Caco-2 (cell line): ENCODE measurements around the gene PAAF1. TPM values are rescaled to one million over a fixed set of nuclear protein-coding genes. Genes with fewer than 3 reads are reported as not detected.

ENCODE experiments used
- BruUV-seq: library from RNA; stranded (reverse); fragments of 400-500 nt; replicated peaks from 2 replicates; lab custom pipeline; 2021; lab: Mats Ljungman, UMichigan
- CTCF ChIA-PET: fragments of 300-600 bp; sonication (Branson Sonifier 250); formaldehyde crosslinking; loops from one replicate; lab custom pipeline; 2022; ENCODE audit warnings: antibody characterized with exemption; lab: Charles Lee
- POLR2A ChIA-PET: fragments of 300-600 bp; sonication (Branson Sonifier 250); formaldehyde crosslinking; loops from one replicate; lab custom pipeline; 2022; ENCODE audit warnings: antibody characterized with exemption; lab: Charles Lee
- DNase-seq, 2 experiments: peaks; one replicate each; pipeline versions ENCODE4 v3.0.0 to v3.0.0-alpha.2; 2020 to 2022
- H3K27me3 ChIP-seq: replicated peaks from 2 replicates; pipeline ENCODE4 v1.6.0; 2011; ENCODE audit warnings: low read length; ENCODE audit not compliant: control insufficient read depth, insufficient read depth
- H3K36me3 ChIP-seq: 2 replicates; pipeline ENCODE4 v1.5.1; 2011; ENCODE audit warnings: low read length; ENCODE audit not compliant: control insufficient read depth, insufficient read depth
- H3K4me1 ChIP-seq: fragments of 250-450 bp; sonication (Bioruptor Pico); 2 replicates; pipeline ENCODE4 v1.5.1; 2020; ENCODE audit warnings: mild to moderate bottlenecking
- H3K4me3 ChIP-seq: 2 replicates; pipeline ENCODE4 v1.5.1; 2011; ENCODE audit warnings: low read depth, mild to moderate bottlenecking, control low read depth, low read length
- H3K9me3 ChIP-seq: fragments of 250-450 bp; sonication (Bioruptor Pico); 2 replicates; pipeline ENCODE4 v1.5.1; 2020; ENCODE audit warnings: mild to moderate bottlenecking, moderate library complexity
- H3K27ac Mint-ChIP-seq: one replicate; pipeline ENCODE4 v1.8.0; 2022; ENCODE audit warnings: mixed read lengths; ENCODE audit not compliant: unreplicated experiment
- H3K27me3 Mint-ChIP-seq: one replicate; pipeline ENCODE4 v1.8.0; 2022; ENCODE audit warnings: mixed read lengths; ENCODE audit not compliant: insufficient read depth, unreplicated experiment
- H3K36me3 Mint-ChIP-seq: one replicate; pipeline ENCODE4 v1.8.0; 2022; ENCODE audit warnings: mild to moderate bottlenecking, mixed read lengths; ENCODE audit not compliant: insufficient read depth, unreplicated experiment
- H3K4me1 Mint-ChIP-seq: one replicate; pipeline ENCODE4 v1.8.0; 2022; ENCODE audit warnings: low read depth, mixed read lengths; ENCODE audit not compliant: unreplicated experiment
- H3K4me3 Mint-ChIP-seq: one replicate; pipeline ENCODE4 v1.8.0; 2022; ENCODE audit warnings: mild to moderate bottlenecking, moderate library complexity, mixed read lengths; ENCODE audit not compliant: unreplicated experiment
- H3K9me3 Mint-ChIP-seq: one replicate; pipeline ENCODE4 v1.8.0; 2022; ENCODE audit warnings: mixed read lengths; ENCODE audit not compliant: unreplicated experiment
- CTCF ChIP-seq, 2 experiments: fragments of 200-600 bp in 1 of 2; IDR thresholded peaks; 1 replicate in 1 of 2; 2 replicates in 1 of 2; pipeline versions ENCODE4 v1.5.1 to v1.8.0; 2011 to 2022; ENCODE audit warnings: antibody characterized with exemption in 1 of 2, control low read depth in 1 of 2, inconsistent platforms in 1 of 2, low read depth in 1 of 2, low read length in 1 of 2, mild to moderate bottlenecking in 1 of 2, moderate library complexity in 1 of 2; ENCODE audit not compliant: insufficient read depth in 1 of 2, severe bottlenecking in 1 of 2, unreplicated experiment in 1 of 2
- intact Hi-C: fragments of 100-400 bp; cut with micrococcal nuclease; formaldehyde crosslinking; loops from one replicate; pipeline ENCODE4 v1.10.0; 2022; ENCODE audit not compliant: unreplicated experiment
- total RNA-seq: library from RNA; stranded (reverse); gene quantifications from 2 replicates; pipeline ENCODE4 v1.2.3, GENCODE V29; 2022

The PAAF1 gene
- total RNA-seq, 1 experiment from 2014 or later = 51.6 TPM

- TF ChIP-seq CTCF (IDR thresholded peaks at IDR 0.05; ENCODE audit: insufficient read depth in 1 of 2, low read depth in 1 of 2, low read length in 1 of 2, severe bottlenecking in 1 of 2, unreplicated experiment in 1 of 2) = no peak
- intact Hi-C loops = loop anchor here (10.0 kb wide), 1 partner anchor 214 kb away; no protein-coding TSS in a partner anchor
- Histone ChIP-seq H3K9me3 (peaks cover 25% of the 10 kb centered on the region), H3K4me1 (no peaks in the 10 kb centered on the region), H3K36me3 (no peaks in the 10 kb centered on the region), H3K4me3 (no peak overlapping the region), H3K27me3 (no peaks in the 10 kb centered on the region)
- Mint-ChIP-seq H3K4me1 (no peaks in the 10 kb centered on the region), H3K27ac (no peak overlapping the region), H3K27me3 (no peaks in the 10 kb centered on the region), H3K4me3 (no peak overlapping the region), H3K36me3 (peaks cover 25% of the 10 kb centered on the region), H3K9me3 (peaks cover 37% of the 10 kb centered on the region)
- BruUV-seq = no TSS peak
- no peak for DNase-seq
- POLR2A ChIA-PET = interaction anchor here (0.7 kb wide), 1 partner anchor 70 kb away, joined by 5 read pairs; no protein-coding TSS in a partner anchor
- CTCF ChIA-PET = no interaction called here
These were observed 62.3 kb downstream of the PAAF1 start for GRCh38 chr11:73939096-73939495.

DNA sequence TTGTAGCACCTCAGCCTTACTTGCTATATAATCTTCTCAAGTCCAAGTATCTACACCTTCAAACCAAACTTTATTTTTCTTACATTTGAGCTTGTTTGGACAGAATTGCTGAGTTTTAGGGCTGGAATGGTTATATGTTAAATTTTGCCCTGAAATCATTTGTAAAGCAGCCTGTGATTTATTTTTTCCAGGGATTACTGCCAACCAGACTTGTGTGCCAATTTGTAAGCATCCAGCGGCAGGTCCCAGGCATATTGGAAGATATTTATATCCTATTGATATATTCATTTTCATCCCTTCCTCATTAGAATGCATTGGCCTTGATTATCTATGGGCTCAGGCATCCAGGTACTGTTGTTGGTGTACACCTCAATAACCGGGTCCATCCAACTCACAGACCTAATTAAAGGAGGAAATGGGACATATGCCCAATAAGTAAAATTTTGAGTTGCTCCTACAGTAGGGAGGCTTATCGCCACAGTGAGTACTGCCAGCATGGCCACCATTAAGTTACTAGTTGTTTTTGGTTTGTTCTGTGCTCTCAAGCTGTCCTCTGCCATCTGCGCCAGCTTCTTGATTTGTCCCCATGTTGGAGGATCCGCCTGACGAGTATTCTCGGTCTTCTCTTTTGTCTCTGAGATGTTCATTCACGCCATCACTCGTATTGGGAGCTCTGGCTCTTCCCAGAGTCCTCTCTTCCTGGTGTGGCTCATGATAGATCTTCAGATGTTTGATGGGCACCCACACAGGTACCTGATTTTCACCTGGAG is 64.2 kb downstream of the PAAF1 start:
- BruUV-seq = no TSS peak
- Histone ChIP-seq H3K27me3 (no peaks in the 10 kb centered on the region), H3K36me3 (no peaks in the 10 kb centered on the region), H3K4me1 (no peaks in the 10 kb centered on the region), H3K9me3 (peaks cover 25% of the 10 kb centered on the region), H3K4me3 (no peak overlapping the region)
- TF ChIP-seq CTCF (IDR thresholded peaks at IDR 0.05; ENCODE audit: insufficient read depth in 1 of 2, low read depth in 1 of 2, low read length in 1 of 2, severe bottlenecking in 1 of 2, unreplicated experiment in 1 of 2) = no peak
- peaks cover 16% of the 10 kb centered on the region for H3K36me3 Mint-ChIP-seq
- H3K4me1 Mint-ChIP-seq = no peaks in the 10 kb centered on the region
- no peak overlapping the region for H3K4me3 Mint-ChIP-seq
- H3K27ac Mint-ChIP-seq = no peak overlapping the region
- ChIA-PET CTCF (interaction anchor here (1.2 kb wide), 1 partner anchor 9 kb away, joined by 4 read pairs; no protein-coding TSS in a partner anchor), POLR2A (no interaction called here)
- no peak for DNase-seq
- peaks cover 39% of the 10 kb centered on the region for H3K9me3 Mint-ChIP-seq
- intact Hi-C loops = no loop called here
- no peaks in the 10 kb centered on the region for H3K27me3 Mint-ChIP-seq

- Mint-ChIP-seq H3K27ac (no peak overlapping the region), H3K36me3 (peaks cover 17% of the 10 kb centered on the region), H3K4me3 (no peak overlapping the region), H3K27me3 (no peaks in the 10 kb centered on the region), H3K4me1 (no peaks in the 10 kb centered on the region), H3K9me3 (peaks cover 50% of the 10 kb centered on the region)
- DNase-seq = peak in 1 of 2 experiments; percentile 25
- ChIA-PET CTCF (no interaction called here), POLR2A (no interaction called here)
- no peaks in the 10 kb centered on the region for H3K36me3 ChIP-seq
- no peak for TF ChIP-seq CTCF (IDR thresholded peaks at IDR 0.05; ENCODE audit: insufficient read depth in 1 of 2, low read depth in 1 of 2, low read length in 1 of 2, severe bottlenecking in 1 of 2, unreplicated experiment in 1 of 2)
- peaks cover 28% of the 10 kb centered on the region for H3K9me3 ChIP-seq
- no peaks in the 10 kb centered on the region for H3K4me1 ChIP-seq
- intact Hi-C loops = no loop called here
- no peak overlapping the region for H3K4me3 ChIP-seq
- no peaks in the 10 kb centered on the region for H3K27me3 ChIP-seq
- no TSS peak for BruUV-seq
These were observed 65.2 kb downstream of the PAAF1 start for GRCh38 chr11:73942010-73942409.
